ENCODE measurements around the gene GPBP1L1.

Gene GPBP1L1

GRCh38 chr1:45585496-45586075 lies 100.7 kb downstream of the GPBP1L1 start:
- no peak for DNase-seq

GRCh38 chr1:45585110-45585426 lies 101.3 kb downstream of the GPBP1L1 start:
- no peak for DNase-seq

- peak; percentile 84 for DNase-seq
These were observed 101.8 kb downstream of the GPBP1L1 start for GRCh38 chr1:45584351-45585109.

DNA sequence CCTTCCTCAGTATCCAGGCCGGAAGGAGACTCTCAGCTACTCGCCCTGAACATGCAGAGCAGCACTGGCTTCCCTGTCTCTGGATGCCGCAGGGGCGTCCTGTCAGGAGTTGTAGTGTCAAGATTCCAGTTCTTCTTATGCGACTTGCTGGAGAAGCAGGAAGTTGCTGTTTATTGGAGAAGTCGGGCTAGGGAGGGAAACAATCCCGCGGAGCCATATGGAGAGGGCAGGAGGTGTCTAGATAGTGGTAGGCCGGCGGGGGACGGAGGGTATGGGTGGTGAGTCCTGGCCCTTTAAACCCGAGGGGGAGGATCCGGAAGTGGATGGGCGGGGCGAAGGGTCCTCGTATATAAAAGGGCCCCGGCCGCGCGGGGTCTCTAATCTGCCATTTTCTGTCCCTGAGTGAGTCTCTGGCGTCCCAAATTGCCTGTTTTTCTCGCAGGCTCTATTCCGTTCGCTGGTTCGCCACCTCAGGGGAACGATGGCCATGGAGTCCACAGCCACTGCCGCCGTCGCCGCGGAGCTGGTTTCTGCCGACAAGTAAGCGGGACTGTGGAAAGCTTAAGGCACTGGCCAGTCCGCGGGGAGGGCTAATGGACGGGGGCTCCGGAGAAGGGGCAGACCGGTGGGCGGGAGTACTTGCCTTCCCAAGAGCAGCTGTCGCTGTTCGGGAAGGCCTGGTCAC lies 102.5 kb downstream of the GPBP1L1 start, which contains the start of gene NASP:
TSS of gene NASP (plus strand) at position 376 of the 685 bp plus-strand sequence. CDS start at position 482, 106 bp downstream.
- peak; percentile 83 for DNase-seq

- DNase-seq: peak; percentile 97
These were observed 103.1 kb downstream of the GPBP1L1 start for GRCh38 chr1:45583264-45583665.

Data from fibroblast of upper back skin (primary cell).